Mammary epithelial cell (primary cell): ENCODE data around the gene SMYD3.

Source experiments
- EZH2 ChIP-seq: IDR thresholded peaks from 2 replicates; pipeline ENCODE4 v1.6.1; 2012; ENCODE audit warnings: low read length, inconsistent platforms, borderline replicate concordance
- TF ChIP-seq, protein P1 (sequence below), 2 donors: IDR thresholded peaks in 1 of 2; conservative IDR thresholded peaks in 1 of 2; 2 replicates each; pipeline ENCODE4 v1.5.1; 2011 to 2012; ENCODE audit warnings: inconsistent platforms in 2 of 2, low read length in 2 of 2, mild to moderate bottlenecking in 2 of 2, control low read depth in 1 of 2, low read depth in 1 of 2; ENCODE audit not compliant: insufficient read depth in 1 of 2; ENCODE audit errors: extremely low read depth in 1 of 2

DNA sequence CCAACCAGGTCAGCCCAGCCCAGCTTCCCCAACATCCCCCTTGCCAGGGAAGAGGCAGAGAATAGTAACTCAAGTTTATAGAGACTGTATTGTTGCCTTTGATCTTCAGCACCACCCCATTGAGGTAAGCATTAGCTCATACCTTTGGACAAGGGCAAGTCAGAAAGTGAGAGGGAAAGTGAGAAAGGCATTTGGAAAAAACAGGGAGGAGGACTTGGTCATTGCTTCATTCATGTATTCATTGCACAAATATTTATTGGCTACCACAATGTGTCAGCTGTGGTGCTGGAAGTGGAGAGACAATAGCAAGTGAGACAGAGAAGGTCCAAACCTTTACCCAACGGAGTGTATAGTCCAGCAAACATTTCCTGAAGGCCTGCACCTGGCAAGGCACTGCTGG lies 791.1 kb downstream of the SMYD3 start:
- TF ChIP-seq, protein P1, sequence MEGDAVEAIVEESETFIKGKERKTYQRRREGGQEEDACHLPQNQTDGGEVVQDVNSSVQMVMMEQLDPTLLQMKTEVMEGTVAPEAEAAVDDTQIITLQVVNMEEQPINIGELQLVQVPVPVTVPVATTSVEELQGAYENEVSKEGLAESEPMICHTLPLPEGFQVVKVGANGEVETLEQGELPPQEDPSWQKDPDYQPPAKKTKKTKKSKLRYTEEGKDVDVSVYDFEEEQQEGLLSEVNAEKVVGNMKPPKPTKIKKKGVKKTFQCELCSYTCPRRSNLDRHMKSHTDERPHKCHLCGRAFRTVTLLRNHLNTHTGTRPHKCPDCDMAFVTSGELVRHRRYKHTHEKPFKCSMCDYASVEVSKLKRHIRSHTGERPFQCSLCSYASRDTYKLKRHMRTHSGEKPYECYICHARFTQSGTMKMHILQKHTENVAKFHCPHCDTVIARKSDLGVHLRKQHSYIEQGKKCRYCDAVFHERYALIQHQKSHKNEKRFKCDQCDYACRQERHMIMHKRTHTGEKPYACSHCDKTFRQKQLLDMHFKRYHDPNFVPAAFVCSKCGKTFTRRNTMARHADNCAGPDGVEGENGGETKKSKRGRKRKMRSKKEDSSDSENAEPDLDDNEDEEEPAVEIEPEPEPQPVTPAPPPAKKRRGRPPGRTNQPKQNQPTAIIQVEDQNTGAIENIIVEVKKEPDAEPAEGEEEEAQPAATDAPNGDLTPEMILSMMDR (conservative IDR thresholded peaks at IDR 0.05 in 1 of 2, IDR thresholded peaks at IDR 0.05 in 1 of 2; ENCODE audit: extremely low read depth in 1 of 2, insufficient read depth in 1 of 2, low read depth in 1 of 2, low read length in 2 of 2): no peak
- TF ChIP-seq EZH2: no peak
